HG03575 (cell line): Measurements from ENCODE around the gene CCDC7.
"Not testable (repeated sequence)": the region's sequence is repeated elsewhere in the genome, so short reads cannot be mapped to it uniquely, and the experiment has no call there.

Source experiments
- ATAC-seq: cut with Tn5 transposase; IDR thresholded peaks from one replicate; pipeline ENCODE4 v1.9.1; 2021; ENCODE audit not compliant: unreplicated experiment, insufficient number of reproducible peaks, low FRiP score; ENCODE audit errors: extremely low read depth

Gene CCDC7

DNA sequence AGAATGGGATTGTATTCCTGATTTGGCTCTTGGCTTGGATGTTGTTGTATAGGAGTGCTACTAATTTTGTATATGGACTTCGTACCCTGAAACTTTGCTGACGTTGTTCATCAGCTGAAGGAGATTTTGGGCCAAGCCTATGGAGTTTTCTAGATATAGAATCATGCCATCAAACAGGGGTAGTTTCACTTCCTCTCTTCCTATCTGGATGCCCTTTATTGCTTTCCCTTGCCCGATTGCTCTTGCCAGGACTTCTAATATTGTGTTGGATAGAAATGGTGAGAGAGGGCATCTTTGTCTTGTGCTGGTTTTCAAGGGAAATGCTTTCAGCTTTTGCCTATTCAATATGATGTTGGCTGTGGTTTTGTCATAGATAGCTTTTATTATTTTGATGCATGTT lies 92.3 kb downstream of the CCDC7 start:
- no peak for ATAC-seq

DNA sequence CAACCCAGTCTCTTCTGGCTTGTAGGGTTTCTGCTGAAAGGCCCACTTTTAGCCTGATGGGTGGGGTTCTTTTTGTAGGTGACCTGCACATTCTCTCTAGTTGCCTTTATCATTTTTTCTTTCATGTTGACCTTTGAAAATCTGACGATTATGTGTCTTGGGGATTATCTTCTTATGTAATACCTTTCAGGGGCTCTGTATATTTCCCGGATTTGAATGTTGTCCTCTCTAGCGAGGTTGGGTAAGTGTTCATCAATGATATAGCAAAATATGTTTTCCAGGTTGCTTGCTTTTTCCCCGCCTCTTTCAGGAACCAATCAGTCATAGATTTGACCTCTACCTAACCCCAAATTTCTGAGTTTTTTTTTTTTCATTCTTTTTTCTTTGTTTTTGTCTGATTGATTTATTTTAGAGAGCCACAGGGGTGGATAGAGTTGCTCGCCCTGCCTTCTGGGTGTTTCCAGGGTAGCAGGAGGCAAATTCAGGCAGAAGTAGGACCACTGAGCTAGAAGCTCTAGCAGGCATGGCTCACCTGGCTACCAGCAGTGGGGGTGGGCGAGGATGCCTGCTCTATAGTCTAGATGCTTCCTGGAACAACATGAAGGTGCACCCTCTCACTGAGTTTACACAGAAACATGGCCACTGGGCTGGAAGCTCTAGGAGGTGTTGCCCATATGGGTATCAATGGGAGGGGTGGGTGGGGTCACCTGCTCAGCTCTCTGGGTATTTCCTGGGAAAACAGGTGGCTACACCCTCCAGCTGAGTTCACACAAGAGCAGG lies 94.9 kb downstream of the CCDC7 start:
- no peak for ATAC-seq

DNA sequence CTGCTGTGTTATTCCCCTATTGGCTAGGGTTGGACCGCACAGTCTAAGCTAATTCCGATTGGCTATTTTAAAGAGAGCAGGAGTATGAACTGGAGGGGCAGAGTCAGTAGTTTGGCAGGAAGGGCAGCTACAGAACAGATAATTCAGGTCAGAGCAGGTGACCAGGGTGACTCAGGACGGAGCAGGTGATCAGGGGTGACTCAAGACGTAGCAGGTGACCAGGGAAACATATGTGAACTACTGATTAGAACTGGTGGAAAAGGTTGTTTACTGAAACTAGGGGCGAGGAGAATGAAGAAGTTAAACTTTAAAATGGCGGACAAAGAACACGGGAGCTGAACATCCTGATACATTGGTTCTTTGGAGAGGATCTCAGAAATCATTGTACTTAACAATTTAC lies 102.3 kb downstream of the CCDC7 start:
- no peak for ATAC-seq

DNA sequence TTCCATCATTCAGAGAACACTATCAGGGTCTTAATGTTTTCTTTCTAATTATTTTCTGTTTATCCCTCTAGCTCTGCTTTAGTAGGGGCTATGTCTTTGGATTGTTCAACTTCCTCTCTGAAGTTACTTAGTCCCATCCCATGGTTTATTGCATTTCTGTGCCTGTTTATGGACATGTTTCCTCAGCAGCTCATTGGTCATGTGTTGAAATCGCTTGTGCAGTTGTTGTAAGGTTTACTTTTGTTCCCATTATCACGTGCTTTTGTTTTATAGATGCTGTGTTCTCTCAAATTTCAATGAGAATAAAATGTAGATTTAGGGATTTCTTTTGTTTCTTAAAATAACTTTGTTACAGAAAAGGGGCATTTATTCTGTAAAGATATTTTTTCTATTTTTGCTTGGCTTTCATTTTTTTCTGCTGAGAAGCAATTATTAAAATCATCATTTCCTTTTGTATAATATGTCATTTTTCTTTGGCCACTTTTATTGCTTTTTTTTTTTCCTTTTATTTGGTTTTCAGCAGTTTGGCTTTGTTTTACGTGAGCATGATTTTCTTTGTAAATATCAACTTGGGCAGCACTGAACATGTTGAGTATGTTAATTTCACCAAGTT lies 110.9 kb downstream of the CCDC7 start:
- ATAC-seq: no peak

DNA sequence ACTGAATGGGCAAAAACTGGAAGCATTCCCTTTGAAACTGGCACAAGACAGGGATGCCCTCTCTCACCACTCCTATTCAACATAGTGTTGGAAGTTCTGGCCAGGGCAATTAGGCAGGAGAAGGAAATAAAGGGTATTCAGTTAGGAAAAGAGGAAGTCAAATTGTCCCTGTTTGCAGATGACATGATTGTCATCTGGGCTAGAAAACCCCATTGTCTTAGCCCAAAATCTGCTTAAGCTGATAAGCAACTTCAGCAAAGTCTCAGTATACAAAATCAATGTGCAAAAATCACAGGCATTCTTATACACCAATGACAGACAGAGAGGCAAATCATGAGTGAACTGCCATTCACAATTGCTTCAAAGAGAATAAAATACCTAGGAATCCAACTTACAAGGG lies 116.8 kb downstream of the CCDC7 start:
- not testable (repeated sequence) for ATAC-seq

DNA sequence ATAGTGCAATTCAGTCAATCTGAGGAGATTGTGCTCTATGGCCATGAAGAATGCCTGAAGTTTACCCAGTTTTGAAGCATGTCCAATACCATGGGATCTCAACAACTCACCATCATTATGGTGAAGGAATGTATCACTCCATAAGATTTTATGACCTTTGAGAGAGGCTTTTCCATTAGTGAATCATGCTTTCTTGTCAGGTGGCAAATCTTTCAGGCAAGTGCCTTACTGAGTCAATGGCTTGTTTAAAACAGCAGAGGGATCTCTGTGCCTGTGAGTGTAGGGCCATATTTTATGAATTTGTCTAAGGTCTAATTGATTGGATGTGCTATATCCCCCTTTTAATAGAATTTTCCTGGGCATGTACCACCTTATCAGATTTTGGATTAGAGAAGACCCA lies 131.5 kb downstream of the CCDC7 start:
- no peak for ATAC-seq

DNA sequence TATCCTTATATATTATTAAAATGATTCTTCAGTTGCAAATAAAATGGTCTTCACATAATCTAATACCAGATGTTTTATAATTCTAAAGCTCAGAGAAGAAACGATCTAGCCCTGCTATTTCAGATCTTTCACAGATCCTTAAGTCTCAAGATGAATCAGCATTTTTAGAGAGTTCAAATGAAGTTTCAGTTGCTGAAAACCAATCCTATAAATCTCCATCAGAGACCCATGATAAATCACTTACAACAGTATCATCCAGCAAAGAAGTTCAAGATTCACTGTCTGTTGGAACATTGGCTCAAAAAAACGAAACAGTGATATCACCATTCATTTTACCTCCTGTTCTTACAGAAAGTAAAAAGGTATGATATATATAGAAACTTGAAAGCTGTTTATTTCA lies 137.0 kb downstream of the CCDC7 start:
- ATAC-seq: no peak

DNA sequence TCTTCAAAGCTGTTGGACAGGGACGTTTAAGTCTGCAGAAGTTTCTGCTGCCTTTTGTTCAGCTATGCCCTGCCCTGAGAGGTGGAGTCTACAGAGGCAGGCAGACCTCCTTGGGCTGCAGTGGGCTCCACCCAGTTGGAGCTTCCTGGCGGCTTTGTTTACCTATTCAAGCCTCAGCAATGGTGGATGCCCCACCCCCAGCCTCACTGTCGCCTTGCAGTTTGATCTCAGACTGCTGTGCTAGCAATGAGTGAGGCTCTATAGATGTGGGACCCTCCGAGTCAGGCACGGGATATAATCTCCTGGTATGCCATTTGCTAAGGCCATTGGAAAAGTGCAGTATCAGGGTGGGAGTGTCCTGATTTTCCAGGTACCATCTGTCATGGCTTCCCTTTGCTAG lies 152.1 kb downstream of the CCDC7 start:
- ATAC-seq: not testable (repeated sequence)

DNA sequence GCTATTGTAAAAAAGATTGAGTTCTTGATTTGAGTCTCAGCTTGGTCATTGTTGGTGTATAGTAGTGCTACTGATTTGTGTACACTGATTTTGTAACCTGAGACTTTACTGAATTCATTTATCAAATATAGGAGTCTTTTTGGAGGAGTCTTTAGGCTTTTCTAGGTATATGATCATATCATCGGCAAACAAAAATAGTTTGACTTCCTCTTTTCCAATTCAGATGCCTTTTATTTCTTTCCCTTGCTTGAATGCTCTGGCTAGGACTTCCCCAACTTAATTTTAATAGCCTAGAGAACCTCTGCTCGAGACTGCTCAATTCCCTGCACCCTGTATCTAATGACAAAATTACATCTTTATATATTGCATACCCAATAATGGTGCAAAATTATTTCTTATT lies 154.4 kb downstream of the CCDC7 start:
- ATAC-seq: no peak

DNA sequence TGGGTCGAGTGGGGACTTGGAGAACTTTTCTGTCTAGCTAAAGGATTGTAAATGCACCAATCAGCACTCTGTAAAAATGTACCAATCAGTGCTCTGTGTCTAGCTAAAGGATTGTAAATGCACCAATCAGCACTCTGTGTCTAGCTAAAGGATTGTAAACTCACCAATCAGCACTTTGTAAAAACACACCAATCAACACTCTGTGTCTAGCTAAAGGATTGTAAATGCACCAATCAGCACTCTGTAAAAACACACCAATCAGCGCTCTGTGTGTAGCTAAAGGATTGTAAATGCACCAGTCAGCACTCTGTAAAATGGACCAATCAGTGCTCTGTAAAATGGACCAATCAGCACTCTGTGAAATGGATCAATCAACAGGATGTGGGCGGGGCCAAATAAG lies 155.6 kb downstream of the CCDC7 start:
- ATAC-seq: not testable (repeated sequence)

DNA sequence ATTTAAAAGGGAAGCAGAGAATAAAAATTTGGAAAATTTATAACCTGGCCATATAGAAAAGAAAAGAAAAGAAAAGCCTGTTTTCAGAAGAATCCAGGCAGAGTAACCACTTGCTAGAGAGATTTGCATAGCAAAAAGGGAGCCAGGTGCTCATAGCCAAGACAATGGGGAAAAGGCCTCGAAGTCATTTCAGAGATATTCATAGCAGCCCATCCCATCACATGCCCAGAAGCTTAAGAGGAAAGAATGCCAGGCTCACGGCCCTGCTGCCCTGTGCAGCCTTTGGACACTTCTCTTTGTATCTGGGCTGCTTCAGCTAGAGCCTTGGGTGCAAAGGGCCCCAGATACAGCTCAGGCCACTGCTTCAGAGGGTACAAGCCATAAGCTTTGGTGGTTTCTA lies 159.8 kb downstream of the CCDC7 start:
- ATAC-seq: no peak

DNA sequence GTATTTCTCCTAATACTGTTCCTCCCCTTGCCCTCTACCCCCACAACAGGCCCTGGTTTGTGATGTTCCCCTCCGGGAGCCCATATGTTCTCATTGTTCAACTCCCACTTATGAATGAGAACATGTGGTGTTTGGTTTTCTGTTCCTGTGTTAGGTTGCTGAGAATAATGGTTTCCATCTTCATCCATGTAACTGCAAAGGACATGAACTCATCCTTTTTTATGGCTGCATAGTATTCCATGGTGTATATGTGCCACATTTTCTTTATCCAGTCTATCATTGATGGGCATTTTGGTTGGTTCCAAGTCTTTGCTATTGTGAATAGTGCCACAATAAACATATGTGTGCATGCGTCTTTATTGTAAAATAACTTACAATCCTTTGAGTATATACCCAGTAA lies 164.6 kb downstream of the CCDC7 start:
- ATAC-seq: not testable (repeated sequence)

DNA sequence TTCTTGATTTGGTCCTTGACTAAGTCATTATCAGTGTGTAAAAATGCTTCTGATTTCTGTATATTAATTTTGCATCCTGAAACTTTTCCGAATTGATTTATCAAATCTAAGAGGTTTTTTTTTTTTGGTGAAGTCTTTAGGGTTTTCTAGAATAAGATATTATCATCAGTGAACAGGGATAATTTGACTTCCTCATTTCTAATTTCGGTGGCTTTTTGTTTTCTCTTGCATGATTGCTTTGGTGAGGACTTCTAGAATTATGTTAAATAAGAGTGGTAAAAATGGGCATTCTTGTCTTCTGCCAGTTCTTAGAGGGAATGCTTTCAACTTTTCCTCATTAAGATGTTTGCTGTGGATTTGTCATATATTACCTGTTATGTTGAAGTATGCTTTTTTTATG lies 170.5 kb downstream of the CCDC7 start:
- ATAC-seq: no peak

DNA sequence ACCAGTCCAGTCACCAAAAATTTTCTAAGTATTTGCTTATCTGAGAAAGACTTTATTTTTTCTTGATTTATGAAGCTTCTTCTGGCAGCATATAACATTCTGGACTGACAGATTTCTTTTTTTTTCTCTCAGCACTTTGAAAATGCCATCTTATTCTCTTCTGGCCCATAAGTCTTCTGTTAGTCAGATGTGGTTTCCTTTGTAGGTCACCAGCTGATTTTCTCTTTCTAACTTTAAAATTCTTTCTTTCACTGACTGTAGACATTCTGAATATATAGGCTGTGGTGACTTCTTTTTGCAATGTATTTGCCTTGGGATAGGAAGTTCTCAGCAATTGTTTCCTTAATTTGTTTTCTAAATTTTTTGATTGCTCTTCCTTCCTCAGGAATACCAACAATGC lies 172.5 kb downstream of the CCDC7 start:
- ATAC-seq: no peak

DNA sequence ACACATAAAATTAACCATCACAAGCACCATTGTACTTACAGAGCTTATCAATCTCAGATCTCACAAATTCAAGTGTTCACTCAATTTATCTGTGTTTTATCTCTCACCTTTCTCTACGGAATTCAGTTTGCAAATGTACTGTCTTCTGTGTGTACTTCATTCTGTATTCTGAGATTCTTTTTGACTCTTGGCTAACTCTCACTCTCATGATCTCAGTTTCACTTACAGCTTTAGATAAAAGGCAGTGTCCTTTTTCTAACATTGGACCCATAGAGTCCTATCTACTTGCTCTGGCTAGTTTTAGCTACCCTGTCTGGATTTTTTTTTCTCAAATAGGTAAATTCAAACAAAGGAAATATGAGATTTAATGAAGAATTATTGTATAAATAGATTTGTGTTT lies 176.0 kb downstream of the CCDC7 start:
- ATAC-seq: no peak

DNA sequence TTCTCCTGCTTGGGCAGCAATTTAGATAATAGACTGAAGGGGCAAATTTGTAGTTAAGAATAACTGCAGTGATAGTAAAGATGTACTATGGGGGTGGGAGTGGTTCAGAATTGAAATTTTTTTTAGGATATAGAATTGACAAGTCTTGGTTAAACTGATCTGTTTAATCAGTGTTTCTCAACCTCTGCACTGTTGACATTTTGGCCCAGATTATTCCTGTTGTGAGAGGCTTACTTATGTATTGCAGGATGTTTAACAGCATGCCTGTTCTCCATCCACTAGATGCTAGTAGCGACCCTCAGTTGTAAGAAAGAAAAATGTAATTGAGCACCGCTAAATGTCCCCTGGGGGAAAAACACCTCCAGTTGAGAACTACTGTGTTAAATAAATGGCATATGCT lies 176.5 kb downstream of the CCDC7 start:
- ATAC-seq: no peak

DNA sequence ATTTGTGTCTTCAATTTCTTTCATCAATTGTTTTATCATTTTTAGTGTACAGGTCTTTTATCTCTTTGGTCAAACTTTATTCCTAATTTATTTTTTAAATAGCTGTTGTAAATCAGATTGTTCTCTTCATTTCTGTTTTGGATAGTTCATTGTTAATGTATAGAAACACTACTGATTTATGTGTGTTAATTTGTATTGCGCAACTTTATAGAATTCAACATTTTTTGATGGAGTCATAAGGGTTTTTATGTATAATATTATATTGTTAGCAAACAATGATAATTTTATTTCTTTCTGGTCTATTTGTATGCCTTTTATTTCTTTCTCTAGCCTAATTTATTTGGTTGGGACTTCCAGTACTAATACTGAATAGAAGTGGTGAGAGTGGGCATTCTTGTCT lies 181.2 kb downstream of the CCDC7 start:
- no peak for ATAC-seq

DNA sequence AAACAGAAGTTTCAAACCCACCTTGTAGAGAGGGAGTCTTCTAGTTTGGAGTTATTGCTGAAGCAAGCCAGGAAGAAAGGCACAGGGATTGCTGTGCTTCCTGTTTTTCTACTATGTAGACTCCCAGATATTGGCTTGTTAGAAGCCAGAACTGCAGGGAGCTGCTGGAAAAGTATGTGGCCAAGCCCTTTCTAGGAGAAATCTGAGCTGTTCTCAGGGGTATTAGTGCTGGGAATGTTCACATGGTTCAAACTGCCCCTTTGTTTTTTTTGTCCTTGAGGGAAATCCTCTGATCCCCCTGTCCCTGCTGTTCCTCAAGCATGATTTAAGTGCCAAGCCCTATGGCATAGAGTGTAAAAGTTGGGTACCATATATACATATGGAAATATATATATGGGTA lies 184.0 kb downstream of the CCDC7 start:
- no peak for ATAC-seq

DNA sequence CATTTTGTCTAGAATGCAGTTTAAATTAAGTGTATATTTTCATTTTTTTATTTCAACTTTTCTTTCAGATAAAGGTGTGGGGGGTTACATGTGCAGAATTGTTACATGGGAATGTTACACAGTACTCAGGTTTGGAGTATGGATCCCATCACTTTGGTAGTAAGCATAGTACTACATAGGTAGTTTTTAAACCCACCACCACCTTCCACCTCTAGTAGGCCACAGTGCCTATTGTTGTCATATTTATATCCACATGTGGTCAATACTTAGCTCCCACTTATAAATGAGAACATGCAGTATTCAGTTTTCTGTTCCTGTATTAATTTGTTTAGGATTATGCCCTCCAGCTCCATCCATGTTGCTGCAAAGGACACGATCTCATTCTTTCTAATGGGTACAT lies 200.6 kb downstream of the CCDC7 start:
- no peak for ATAC-seq

DNA sequence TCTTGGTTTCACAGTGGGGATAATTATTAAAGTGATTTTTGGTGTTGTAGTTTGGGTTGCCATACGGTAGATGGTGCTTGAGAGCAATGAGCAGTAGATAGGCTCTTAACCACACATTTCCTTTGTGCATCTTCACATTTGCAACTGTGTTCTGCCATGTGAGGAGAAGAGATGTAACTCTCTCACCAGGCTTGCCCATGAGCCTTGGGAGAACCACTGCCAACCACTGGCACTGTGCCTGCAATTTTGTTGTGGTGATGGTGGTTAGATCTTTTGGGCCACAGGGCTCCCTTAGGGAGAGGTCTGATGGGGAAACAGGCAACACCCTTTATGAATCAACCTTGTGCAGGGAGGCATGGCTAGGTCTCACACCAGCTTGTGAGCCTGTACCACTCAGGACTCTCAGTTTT lies 204.3 kb downstream of the CCDC7 start:
- peak; percentile 80 for ATAC-seq

DNA sequence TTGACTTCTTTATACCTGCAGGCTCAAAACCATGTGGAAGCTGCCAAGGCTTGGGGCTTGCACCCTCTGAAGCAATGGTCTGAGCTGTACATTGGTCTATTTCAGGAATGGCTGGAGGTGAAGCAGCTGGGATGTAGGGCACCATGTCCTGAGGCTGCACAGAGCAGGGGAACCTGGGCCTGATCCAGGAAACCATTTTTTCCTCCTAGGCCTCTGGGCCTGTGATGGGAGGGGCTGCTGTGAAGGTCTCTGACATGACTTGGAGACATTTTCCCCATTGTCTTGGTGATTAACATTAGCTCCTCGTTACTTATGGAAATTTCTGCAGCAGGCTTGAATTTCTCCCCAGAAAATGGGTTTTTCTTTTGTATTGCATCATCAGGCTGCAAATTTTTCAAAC lies 211.5 kb downstream of the CCDC7 start:
- ATAC-seq: not testable (repeated sequence)
